Mammary epithelial cell (primary cell): ENCODE measurements around the gene NCAM1.

ENCODE experiments used
- CTCF ChIP-seq, 2 donors: IDR thresholded peaks in 1 of 2; conservative IDR thresholded peaks in 1 of 2; 2 replicates each; pipeline ENCODE4 v1.5.1; 2011 to 2012; ENCODE audit warnings: inconsistent platforms in 2 of 2, low read length in 2 of 2, mild to moderate bottlenecking in 2 of 2, control low read depth in 1 of 2, low read depth in 1 of 2; ENCODE audit not compliant: insufficient read depth in 1 of 2; ENCODE audit errors: extremely low read depth in 1 of 2
- EZH2 ChIP-seq: IDR thresholded peaks from 2 replicates; pipeline ENCODE4 v1.6.1; 2012; ENCODE audit warnings: low read length, inconsistent platforms, borderline replicate concordance

- no peak for TF ChIP-seq CTCF (conservative IDR thresholded peaks at IDR 0.05 in 1 of 2, IDR thresholded peaks at IDR 0.05 in 1 of 2; ENCODE audit: extremely low read depth in 1 of 2, insufficient read depth in 1 of 2, low read depth in 1 of 2, low read length in 2 of 2)
- TF ChIP-seq EZH2, result no peak
Observed at GRCh38 chr11:113197446-113197845, 236.2 kb downstream of the NCAM1 start.
